HCT116 (cell line): Measurements from ENCODE around the gene LY86. TPM values are rescaled to one million over a fixed set of nuclear protein-coding genes. Genes with fewer than 3 reads are reported as not detected.

ENCODE experiments used
- ATAC-seq: fragments of 200-7000 bp; cut with Tn5 transposase; 2 replicates; pipeline ENCODE4 v1.9.1; 2020; ENCODE audit warnings: mild to moderate bottlenecking, moderate library complexity
- BruUV-seq: library from RNA; stranded (reverse); fragments of 400-500 nt; replicated peaks from 2 replicates; lab custom pipeline; 2021; lab: Mats Ljungman, UMichigan
- CTCF ChIA-PET: fragments of 300-600 bp; sonication (Branson Sonifier 250); formaldehyde crosslinking; loops from one replicate; lab custom pipeline; 2021; ENCODE audit warnings: antibody characterized with exemption; lab: Charles Lee
- POLR2A ChIA-PET: fragments of 300-600, 350-600 bp; sonication (Branson Sonifier 250); formaldehyde crosslinking; loops from one replicate; lab custom pipeline; 2021; ENCODE audit warnings: antibody characterized with exemption; lab: Charles Lee
- RAD21 ChIA-PET, 2 experiments: fragments of 300-600 bp; sonication (Branson Sonifier 250); formaldehyde crosslinking; loops; one replicate each; lab custom pipeline; 2023; ENCODE audit warnings: low total read pairs in 2 of 2; ENCODE audit not compliant: uncharacterized antibody in 2 of 2, unreplicated experiment in 2 of 2, low non-redundant PET in 1 of 2; lab: Charles Lee
- DNase-seq: peaks from one replicate; pipeline ENCODE4 v3.0.0-alpha.2; 2010; ENCODE audit warnings: low read depth, low spot score
- H2AFZ ChIP-seq: fragments of 200-600 bp; shearing (Covaris generic), sonication (generic); 2 replicates; pipeline ENCODE4 v1.6.1; 2017; ENCODE audit warnings: low read depth, mixed run types, mixed read lengths, antibody characterized with exemption, low read length; ENCODE audit not compliant: poor library complexity, severe bottlenecking
- H3K27ac ChIP-seq: 2 replicates; pipeline ENCODE4 v1.5.1; 2012; ENCODE audit warnings: low read depth, low read length
- H3K27me3 ChIP-seq: fragments of 200-600 bp; sonication (generic); 2 replicates; pipeline ENCODE4 v1.6.1; 2016; ENCODE audit warnings: mixed run types, low read length, mixed read lengths; ENCODE audit not compliant: insufficient read depth
- H3K36me3 ChIP-seq, 2 experiments: fragments of 200-500 bp in 1 of 2; fragments of 200-600 bp in 1 of 2; sonication (Bioruptor generic) in 1 of 2; sonication (generic) in 1 of 2; 2 replicates each; pipeline versions ENCODE4 v1.5.1 to v1.6.1; 2014 to 2016; ENCODE audit warnings: low read length in 2 of 2, inconsistent platforms in 1 of 2, mixed read lengths in 1 of 2, mixed run types in 1 of 2; ENCODE audit not compliant: insufficient read depth in 2 of 2, control insufficient read depth in 1 of 2
- H3K4me1 ChIP-seq, 2 experiments: fragments of 200-600 bp in 1 of 2; sonication (generic) in 1 of 2; 2 replicates each; pipeline versions ENCODE4 v1.5.1 to v1.6.1; 2012 to 2017; ENCODE audit warnings: low read length in 2 of 2, inconsistent platforms in 1 of 2, mild to moderate bottlenecking in 1 of 2, mixed read lengths in 1 of 2, mixed run types in 1 of 2, moderate library complexity in 1 of 2; ENCODE audit not compliant: insufficient read depth in 2 of 2, control insufficient read depth in 1 of 2
- H3K4me2 ChIP-seq: fragments of 200-600 bp; sonication (generic); 2 replicates; pipeline ENCODE4 v1.6.1; 2017; ENCODE audit warnings: mixed run types, low read length, mixed read lengths
- H3K4me3 ChIP-seq, 2 experiments: fragments of 200-600 bp in 1 of 2; sonication (generic) in 1 of 2; replicated peaks in 1 of 2; 2 replicates each; pipeline ENCODE4 v1.5.1; 2011 to 2016; ENCODE audit warnings: low read length in 2 of 2, control low read depth in 1 of 2, low read depth in 1 of 2, mild to moderate bottlenecking in 1 of 2, mixed read lengths in 1 of 2, mixed run types in 1 of 2
- H3K79me2 ChIP-seq: fragments of 200-600 bp; sonication (generic); 2 replicates; pipeline ENCODE4 v1.6.1; 2017; ENCODE audit warnings: mild to moderate bottlenecking, mixed run types, low read length, moderate library complexity, mixed read lengths; ENCODE audit not compliant: insufficient read depth
- H3K9ac ChIP-seq: fragments of 200-600 bp; sonication (generic); 2 replicates; pipeline ENCODE4 v1.6.1; 2016; ENCODE audit warnings: low read length, mixed read lengths
- H3K9me2 ChIP-seq: fragments of 200-600 bp; sonication (generic), shearing (Covaris generic); 2 replicates; pipeline ENCODE4 v1.6.1; 2017; ENCODE audit warnings: mixed run types, mild to moderate bottlenecking, moderate library complexity; ENCODE audit not compliant: insufficient read depth
- H3K9me3 ChIP-seq, 2 experiments: fragments of 200-500 bp in 1 of 2; fragments of 200-600 bp in 1 of 2; sonication (Bioruptor generic) in 1 of 2; sonication (generic) in 1 of 2; 2 replicates each; pipeline ENCODE4 v1.6.1; 2014 to 2017; ENCODE audit warnings: low read length in 2 of 2, mixed read lengths in 2 of 2, inconsistent platforms in 1 of 2, low read depth in 1 of 2, mild to moderate bottlenecking in 1 of 2, mixed run types in 1 of 2, moderate library complexity in 1 of 2; ENCODE audit not compliant: control insufficient read depth in 1 of 2, insufficient read depth in 1 of 2
- H4K20me1 ChIP-seq: fragments of 200-600 bp; sonication (generic), shearing (Covaris generic); 2 replicates; pipeline ENCODE4 v1.6.1; 2017; ENCODE audit warnings: mixed run types, mild to moderate bottlenecking, moderate library complexity; ENCODE audit not compliant: insufficient read depth
- CBX3 ChIP-seq: IDR thresholded peaks from 2 replicates; pipeline ENCODE4 v1.6.1; 2012; ENCODE audit warnings: low read depth
- JUND ChIP-seq: IDR thresholded peaks from 2 replicates; pipeline ENCODE4 v1.6.1; 2012
- POLR2A ChIP-seq: IDR thresholded peaks from 2 replicates; pipeline ENCODE4 v1.7.0; 2011; ENCODE audit warnings: borderline replicate concordance; ENCODE audit not compliant: insufficient read depth, insufficient read length; ENCODE audit errors: extremely low read depth
- POLR2AphosphoS5 ChIP-seq: IDR thresholded peaks from 2 replicates; pipeline ENCODE4 v1.6.1; 2011; ENCODE audit warnings: mild to moderate bottlenecking, low read depth, low read length, moderate library complexity
- RAD21 ChIP-seq: IDR thresholded peaks from 2 replicates; pipeline ENCODE4 v1.6.1; 2012; ENCODE audit warnings: low read depth, mild to moderate bottlenecking
- SP1 ChIP-seq: IDR thresholded peaks from 2 replicates; pipeline ENCODE4 v1.6.1; 2012; ENCODE audit warnings: low read depth
- SRF ChIP-seq: IDR thresholded peaks from 2 replicates; pipeline ENCODE4 v1.6.1; 2012; ENCODE audit warnings: low read depth
- YY1 ChIP-seq: IDR thresholded peaks from 2 replicates; pipeline ENCODE4 v1.6.1; 2011; ENCODE audit warnings: low read length, low read depth, moderate library complexity, mild to moderate bottlenecking; ENCODE audit not compliant: insufficient replicate concordance; ENCODE audit errors: extremely low read depth
- intact Hi-C: fragments of 100-400 bp; cut with micrococcal nuclease; formaldehyde crosslinking; loops from 2 replicates; pipeline ENCODE4 v1.10.0; 2022
- total RNA-seq: library from RNA; stranded (reverse); gene quantifications from one replicate; pipeline ENCODE4 v1.2.1, GENCODE V29; 2021; ENCODE audit not compliant: unreplicated experiment
- TF ChIP-seq, protein P1 (sequence below), 3 experiments: fragments of 200-600 bp in 1 of 3; sonication (generic) in 1 of 3; IDR thresholded peaks in 2 of 3; conservative IDR thresholded peaks in 1 of 3; 2 replicates each; pipeline ENCODE4 v1.5.1; 2012 to 2017; ENCODE audit warnings: low read depth in 2 of 3, low read length in 2 of 3, antibody characterized with exemption in 1 of 3, borderline replicate concordance in 1 of 3, control low read depth in 1 of 3, mild to moderate bottlenecking in 1 of 3, mixed read lengths in 1 of 3, mixed run types in 1 of 3, moderate library complexity in 1 of 3; ENCODE audit not compliant: insufficient read depth in 1 of 3
- TF ChIP-seq, protein P2 (sequence below): IDR thresholded peaks from 2 replicates; pipeline ENCODE4 v1.6.1; 2011; ENCODE audit warnings: mild to moderate bottlenecking, low read length, moderate library complexity; ENCODE audit not compliant: insufficient replicate concordance; ENCODE audit errors: extremely low read depth

Gene LY86
- total RNA-seq, 1 experiment from 2014 or later: not detected

DNA sequence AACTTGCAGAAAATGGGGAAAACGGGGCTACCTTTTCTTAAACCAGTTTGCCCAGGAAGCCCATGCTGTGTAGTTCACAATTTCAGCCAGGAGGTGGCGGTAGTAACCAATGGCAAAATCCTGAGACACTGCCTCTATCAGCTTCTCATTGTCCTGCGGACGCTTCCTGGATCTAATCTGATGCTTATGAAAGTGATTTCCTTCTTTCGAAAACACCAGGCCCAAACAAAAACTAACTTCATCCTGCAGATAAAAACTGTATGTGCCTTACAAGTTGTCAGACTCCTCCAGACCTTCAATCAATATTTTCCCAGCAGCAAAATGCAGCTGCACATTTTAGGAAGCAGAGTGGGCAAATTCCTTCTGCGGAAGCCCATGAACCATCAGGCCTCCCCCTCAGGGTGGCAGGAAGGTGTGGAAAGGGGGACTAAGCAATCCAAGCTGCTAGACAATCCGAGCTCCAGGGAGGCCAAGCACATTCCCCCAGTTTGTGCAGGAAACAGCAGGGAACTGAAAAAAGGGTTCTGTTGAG is 88.5 kb downstream of the LY86 start:
- Histone ChIP-seq H3K4me2 (peak overlapping the region; percentile 35), H3K79me2 (no peaks in the 10 kb centered on the region), H3K27ac (no peak overlapping the region), H3K27me3 (no peaks in the 10 kb centered on the region), H3K4me3 (no peak overlapping the region), H3K9me2 (no peaks in the 10 kb centered on the region), H4K20me1 (no peaks in the 10 kb centered on the region), H2AFZ (peak overlapping the region; percentile 79), H3K9me3 (no peaks in the 10 kb centered on the region), H3K4me1 (peaks cover 0 to 21% of the 10 kb centered on the region in 2 experiments; a peak in 2 of 4 replicates), H3K36me3 (no peaks in the 10 kb centered on the region), H3K9ac (no peak overlapping the region)
- ATAC-seq (peak; percentile 92), DNase-seq (peak; percentile 65)
- no TSS peak for BruUV-seq
- CTCF ChIA-PET: interaction anchor here (0.5 to 2.7 kb wide), 15 partner anchors 10 to 938 kb away, joined by 3 to 16 read pairs (median 5); no protein-coding TSS in a partner anchor
- POLR2A ChIA-PET: interaction anchor here (1.8 kb wide), 1 partner anchor 10 kb away, joined by 7 read pairs; no protein-coding TSS in a partner anchor
- TF ChIP-seq CBX3 (no peak), JUND (no peak), SP1 (no peak), SRF (no peak), RAD21 (peak; percentile 97), POLR2A (no peak), YY1 (no peak), POLR2AphosphoS5 (no peak)
- TF ChIP-seq, protein P1, sequence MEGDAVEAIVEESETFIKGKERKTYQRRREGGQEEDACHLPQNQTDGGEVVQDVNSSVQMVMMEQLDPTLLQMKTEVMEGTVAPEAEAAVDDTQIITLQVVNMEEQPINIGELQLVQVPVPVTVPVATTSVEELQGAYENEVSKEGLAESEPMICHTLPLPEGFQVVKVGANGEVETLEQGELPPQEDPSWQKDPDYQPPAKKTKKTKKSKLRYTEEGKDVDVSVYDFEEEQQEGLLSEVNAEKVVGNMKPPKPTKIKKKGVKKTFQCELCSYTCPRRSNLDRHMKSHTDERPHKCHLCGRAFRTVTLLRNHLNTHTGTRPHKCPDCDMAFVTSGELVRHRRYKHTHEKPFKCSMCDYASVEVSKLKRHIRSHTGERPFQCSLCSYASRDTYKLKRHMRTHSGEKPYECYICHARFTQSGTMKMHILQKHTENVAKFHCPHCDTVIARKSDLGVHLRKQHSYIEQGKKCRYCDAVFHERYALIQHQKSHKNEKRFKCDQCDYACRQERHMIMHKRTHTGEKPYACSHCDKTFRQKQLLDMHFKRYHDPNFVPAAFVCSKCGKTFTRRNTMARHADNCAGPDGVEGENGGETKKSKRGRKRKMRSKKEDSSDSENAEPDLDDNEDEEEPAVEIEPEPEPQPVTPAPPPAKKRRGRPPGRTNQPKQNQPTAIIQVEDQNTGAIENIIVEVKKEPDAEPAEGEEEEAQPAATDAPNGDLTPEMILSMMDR (IDR thresholded peaks at IDR 0.05 in 2 of 3, conservative IDR thresholded peaks at IDR 0.05 in 1 of 3; ENCODE audit: borderline replicate concordance in 1 of 3, insufficient read depth in 1 of 3, low read depth in 2 of 3, low read length in 2 of 3): peak; percentile 85 to 92 (median 92)
- TF ChIP-seq, protein P2, sequence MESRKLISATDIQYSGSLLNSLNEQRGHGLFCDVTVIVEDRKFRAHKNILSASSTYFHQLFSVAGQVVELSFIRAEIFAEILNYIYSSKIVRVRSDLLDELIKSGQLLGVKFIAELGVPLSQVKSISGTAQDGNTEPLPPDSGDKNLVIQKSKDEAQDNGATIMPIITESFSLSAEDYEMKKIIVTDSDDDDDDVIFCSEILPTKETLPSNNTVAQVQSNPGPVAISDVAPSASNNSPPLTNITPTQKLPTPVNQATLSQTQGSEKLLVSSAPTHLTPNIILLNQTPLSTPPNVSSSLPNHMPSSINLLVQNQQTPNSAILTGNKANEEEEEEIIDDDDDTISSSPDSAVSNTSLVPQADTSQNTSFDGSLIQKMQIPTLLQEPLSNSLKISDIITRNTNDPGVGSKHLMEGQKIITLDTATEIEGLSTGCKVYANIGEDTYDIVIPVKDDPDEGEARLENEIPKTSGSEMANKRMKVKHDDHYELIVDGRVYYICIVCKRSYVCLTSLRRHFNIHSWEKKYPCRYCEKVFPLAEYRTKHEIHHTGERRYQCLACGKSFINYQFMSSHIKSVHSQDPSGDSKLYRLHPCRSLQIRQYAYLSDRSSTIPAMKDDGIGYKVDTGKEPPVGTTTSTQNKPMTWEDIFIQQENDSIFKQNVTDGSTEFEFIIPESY: no peak
- intact Hi-C loops: loop anchor here (1.0 to 5.0 kb wide), 5 partner anchors 144 to 938 kb away; partner anchors contain the start of gene RREB1
- RAD21 ChIA-PET: interaction anchor here in 1 of 2 experiments (0.6 kb wide), 1 partner anchor 110 kb away, joined by 3 read pairs; no protein-coding TSS in a partner anchor
